ENCODE results near the gene BRME1.

DNA sequence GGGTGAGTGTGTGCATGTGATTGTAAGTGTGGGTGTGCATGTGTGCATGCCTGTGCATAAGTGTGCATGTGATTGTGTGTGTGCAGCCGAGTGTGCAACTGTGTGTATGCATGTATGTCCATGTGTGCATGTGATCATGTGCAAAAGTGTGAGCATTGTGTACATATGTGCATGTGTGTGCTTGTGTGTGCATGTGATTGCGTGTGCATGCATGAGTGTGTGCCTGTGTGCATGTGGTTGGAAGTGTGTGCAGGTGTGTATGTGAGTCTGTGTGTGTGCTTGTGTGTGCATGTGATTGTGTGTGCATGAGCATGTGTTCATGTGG, 28.8 kb upstream of the BRME1 start:
- no peak for TF ChIP-seq ELF4 (IDR thresholded peaks at IDR 0.05)
- no peak for TF ChIP-seq CTBP1 (IDR thresholded peaks at IDR 0.05; ENCODE audit: borderline replicate concordance)
- no peak for TF ChIP-seq FOXK2 (IDR thresholded peaks at IDR 0.05)
- TF ChIP-seq SP1 (IDR thresholded peaks at IDR 0.05): no peak
- TF ChIP-seq BHLHE40 (IDR thresholded peaks at IDR 0.05; ENCODE audit: borderline replicate concordance): no peak
